ENCODE results near the gene HERC4. TPM values are rescaled to one million over a fixed set of nuclear protein-coding genes. Genes with fewer than 3 reads are reported as not detected.
A peak's percentile ranks its signal among the peaks of the same experiment; 100 is the strongest.

Gene HERC4
- total RNA-seq, 2 donors from 2014 or later = 53.8 to 60.1 TPM

- peak overlapping the region; percentile 70 for H3K27ac Mint-ChIP-seq
- H3K36me3 Mint-ChIP-seq (ENCODE audit: low read depth) = peaks cover 56% of the 10 kb centered on the region
Observed at GRCh38 chr10:67934336-67934735, 140.7 kb downstream of the HERC4 start.

GRCh38 chr10:67933199-67933598 is 141.9 kb downstream of the HERC4 start:
- H3K27ac Mint-ChIP-seq = no peak overlapping the region
- DNase-seq = no peak
- no peaks in the 10 kb centered on the region for H3K27me3 Mint-ChIP-seq (ENCODE audit: insufficient read depth)
- Histone ChIP-seq H3K36me3 (ENCODE audit: control insufficient read depth, insufficient read depth, low read length) (peaks cover 63% of the 10 kb centered on the region), H3K4me1 (ENCODE audit: control insufficient read depth, insufficient read depth, low read length) (no peaks in the 10 kb centered on the region), H3K9me3 (ENCODE audit: control insufficient read depth, low read length) (no peaks in the 10 kb centered on the region), H3K4me3 (ENCODE audit: low read length) (no peak overlapping the region), H3K9ac (ENCODE audit: extremely low read depth, low read length, poor library complexity, severe bottlenecking) (no peak overlapping the region), H3K27me3 (ENCODE audit: control insufficient read depth, insufficient read depth, low read length, poor library complexity, severe bottlenecking) (no peaks in the 10 kb centered on the region), H3K27ac (ENCODE audit: low read depth, low read length) (no peak overlapping the region)
- peaks cover 56% of the 10 kb centered on the region for H3K36me3 Mint-ChIP-seq (ENCODE audit: low read depth)
- H3K4me3 Mint-ChIP-seq = no peak overlapping the region
- H3K4me1 Mint-ChIP-seq = peaks cover 5% of the 10 kb centered on the region
- WGBS, 2 experiments (ENCODE audit: insufficient coverage in 1 of 2, insufficient read length in 1 of 2) = 88 to 95% methylated on average over 1 to 2 of the region's 2 CpGs
- TF ChIP-seq CTCF (conservative IDR thresholded peaks at IDR 0.05) = no peak
- H3K9me3 Mint-ChIP-seq = no peaks in the 10 kb centered on the region

More at GRCh38 chr10:67934336-67934735, 140.7 kb downstream of the HERC4 start:
- Mint-ChIP-seq H3K9me3 (no peaks in the 10 kb centered on the region), H3K4me1 (peaks cover 5% of the 10 kb centered on the region), H3K4me3 (no peak overlapping the region), H3K27me3 (ENCODE audit: insufficient read depth) (no peaks in the 10 kb centered on the region)
- no peak for TF ChIP-seq CTCF (conservative IDR thresholded peaks at IDR 0.05)
- Histone ChIP-seq H3K9me3 (ENCODE audit: control insufficient read depth, low read length) (no peaks in the 10 kb centered on the region), H3K4me3 (ENCODE audit: low read length) (no peak overlapping the region), H3K9ac (ENCODE audit: extremely low read depth, low read length, poor library complexity, severe bottlenecking) (no peak overlapping the region), H3K36me3 (ENCODE audit: control insufficient read depth, insufficient read depth, low read length) (peaks cover 66% of the 10 kb centered on the region), H3K27ac (ENCODE audit: low read depth, low read length) (no peak overlapping the region), H3K4me1 (ENCODE audit: control insufficient read depth, insufficient read depth, low read length) (no peaks in the 10 kb centered on the region), H3K27me3 (ENCODE audit: control insufficient read depth, insufficient read depth, low read length, poor library complexity, severe bottlenecking) (no peaks in the 10 kb centered on the region)
- 100% methylated on average over 1 of the region's 1 CpG; no CpG with 5 or more reads in 1 of the 2 experiments for WGBS, 2 experiments (ENCODE audit: insufficient coverage in 1 of 2, insufficient read length in 1 of 2)
- DNase-seq = no peak

GRCh38 chr10:67926951-67927350 is 148.1 kb downstream of the HERC4 start:
- no peak overlapping the region for H3K27ac Mint-ChIP-seq
- no peaks in the 10 kb centered on the region for H3K27me3 Mint-ChIP-seq (ENCODE audit: insufficient read depth)
- no peaks in the 10 kb centered on the region for H3K9me3 Mint-ChIP-seq
- Histone ChIP-seq H3K27ac (ENCODE audit: low read depth, low read length) (no peak overlapping the region), H3K27me3 (ENCODE audit: control insufficient read depth, insufficient read depth, low read length, poor library complexity, severe bottlenecking) (no peaks in the 10 kb centered on the region), H3K36me3 (ENCODE audit: control insufficient read depth, insufficient read depth, low read length) (peaks cover 51% of the 10 kb centered on the region), H3K9me3 (ENCODE audit: control insufficient read depth, low read length) (no peaks in the 10 kb centered on the region), H3K9ac (ENCODE audit: extremely low read depth, low read length, poor library complexity, severe bottlenecking) (no peak overlapping the region), H3K4me1 (ENCODE audit: control insufficient read depth, insufficient read depth, low read length) (no peaks in the 10 kb centered on the region), H3K4me3 (ENCODE audit: low read length) (no peak overlapping the region)
- TF ChIP-seq CTCF (conservative IDR thresholded peaks at IDR 0.05) = no peak
- no peaks in the 10 kb centered on the region for H3K4me1 Mint-ChIP-seq
- H3K4me3 Mint-ChIP-seq = no peak overlapping the region
- no peak for DNase-seq
- H3K36me3 Mint-ChIP-seq (ENCODE audit: low read depth) = peaks cover 41% of the 10 kb centered on the region
- WGBS, 2 experiments (ENCODE audit: insufficient coverage in 1 of 2, insufficient read length in 1 of 2) = 93 to 100% methylated on average over 1 of the region's 1 CpG
